ENCODE results near the gene FMNL2.

The FMNL2 gene

GRCh38 chr2:152637251-152637650 lies 302.3 kb downstream of the FMNL2 start:
- Histone ChIP-seq H3K4me2 (ENCODE audit: low read depth, low read length, poor library complexity, severe bottlenecking) (no peak overlapping the region), H3K9me3 (ENCODE audit: insufficient read depth, low read length) (no peaks in the 10 kb centered on the region), H2AFZ (ENCODE audit: low read depth, low read length, severe bottlenecking) (no peak overlapping the region), H3K27me3 (ENCODE audit: low read length) (no peaks in the 10 kb centered on the region), H3K9me2 (replicated peaks; ENCODE audit: insufficient read depth, low read length) (no peaks in the 10 kb centered on the region), H4K20me1 (ENCODE audit: low read depth, low read length) (no peaks in the 10 kb centered on the region), H3K9ac (ENCODE audit: low read length) (no peak overlapping the region), H3K4me3 (ENCODE audit: insufficient read depth, low read length, poor library complexity, severe bottlenecking) (no peak overlapping the region), H3K79me2 (ENCODE audit: insufficient read depth, low read length) (no peaks in the 10 kb centered on the region), H3F3A (ENCODE audit: insufficient read depth) (no peaks in the 10 kb centered on the region), H3K36me3 (ENCODE audit: low read length) (no peaks in the 10 kb centered on the region), H3K27ac (ENCODE audit: low read depth, low read length) (no peak overlapping the region)
- TF ChIP-seq EZH2phosphoT487 (conservative IDR thresholded peaks at IDR 0.05; ENCODE audit: low read length) (no peak), CTCF (IDR thresholded peaks at IDR 0.05; ENCODE audit: insufficient read depth, low read length, poor library complexity, severe bottlenecking) (no peak)

- no peak overlapping the region for H3K9ac ChIP-seq (ENCODE audit: low read length)
- no peaks in the 10 kb centered on the region for H3K36me3 ChIP-seq (ENCODE audit: low read length)
- no peak overlapping the region for H2AFZ ChIP-seq (ENCODE audit: low read depth, low read length, severe bottlenecking)
- no peaks in the 10 kb centered on the region for H3F3A ChIP-seq (ENCODE audit: insufficient read depth)
- no peaks in the 10 kb centered on the region for H3K79me2 ChIP-seq (ENCODE audit: insufficient read depth, low read length)
- no peak for TF ChIP-seq CTCF (IDR thresholded peaks at IDR 0.05; ENCODE audit: insufficient read depth, low read length, poor library complexity, severe bottlenecking)
- no peak for TF ChIP-seq EZH2phosphoT487 (conservative IDR thresholded peaks at IDR 0.05; ENCODE audit: low read length)
- H3K4me3 ChIP-seq (ENCODE audit: insufficient read depth, low read length, poor library complexity, severe bottlenecking): no peak overlapping the region
- no peaks in the 10 kb centered on the region for H3K27me3 ChIP-seq (ENCODE audit: low read length)
- no peak overlapping the region for H3K4me2 ChIP-seq (ENCODE audit: low read depth, low read length, poor library complexity, severe bottlenecking)
- H3K9me3 ChIP-seq (ENCODE audit: insufficient read depth, low read length): no peaks in the 10 kb centered on the region
- H4K20me1 ChIP-seq (ENCODE audit: low read depth, low read length): no peaks in the 10 kb centered on the region
- H3K9me2 ChIP-seq (replicated peaks; ENCODE audit: insufficient read depth, low read length): no peaks in the 10 kb centered on the region
- H3K27ac ChIP-seq (ENCODE audit: low read depth, low read length): no peak overlapping the region
Measured at GRCh38 chr2:152638056-152638455, 303.1 kb downstream of the FMNL2 start.

- H3K4me2 ChIP-seq (ENCODE audit: low read depth, low read length, poor library complexity, severe bottlenecking): no peak overlapping the region
- H3K9ac ChIP-seq (ENCODE audit: low read length): no peak overlapping the region
- H3K9me3 ChIP-seq (ENCODE audit: insufficient read depth, low read length): no peaks in the 10 kb centered on the region
- H3K9me2 ChIP-seq (replicated peaks; ENCODE audit: insufficient read depth, low read length): no peaks in the 10 kb centered on the region
- H3K27ac ChIP-seq (ENCODE audit: low read depth, low read length): no peak overlapping the region
- H3K36me3 ChIP-seq (ENCODE audit: low read length): no peaks in the 10 kb centered on the region
- no peaks in the 10 kb centered on the region for H3K79me2 ChIP-seq (ENCODE audit: insufficient read depth, low read length)
- TF ChIP-seq CTCF (IDR thresholded peaks at IDR 0.05; ENCODE audit: insufficient read depth, low read length, poor library complexity, severe bottlenecking) (no peak), EZH2phosphoT487 (conservative IDR thresholded peaks at IDR 0.05; ENCODE audit: low read length) (no peak)
- no peaks in the 10 kb centered on the region for H4K20me1 ChIP-seq (ENCODE audit: low read depth, low read length)
- no peak overlapping the region for H2AFZ ChIP-seq (ENCODE audit: low read depth, low read length, severe bottlenecking)
- H3K4me3 ChIP-seq (ENCODE audit: insufficient read depth, low read length, poor library complexity, severe bottlenecking): no peak overlapping the region
- H3K27me3 ChIP-seq (ENCODE audit: low read length): no peaks in the 10 kb centered on the region
- H3F3A ChIP-seq (ENCODE audit: insufficient read depth): no peaks in the 10 kb centered on the region
Measured at GRCh38 chr2:152638590-152638989, 303.6 kb downstream of the FMNL2 start.

All from SU-DHL-6 (cell line).